PC-3 (cell line): ENCODE measurements around the gene ETV1. TPM values are rescaled to one million over a fixed set of nuclear protein-coding genes. Genes with fewer than 3 reads are reported as not detected.

Experiments
- ATAC-seq: fragments of 200-7000 bp; cut with Tn5 transposase; 2 replicates; pipeline ENCODE4 v1.9.1; 2020; ENCODE audit warnings: mild to moderate bottlenecking, moderate library complexity
- BruUV-seq: library from RNA; stranded (reverse); fragments of 400-500 nt; replicated peaks from 2 replicates; lab custom pipeline; 2021; lab: Mats Ljungman, UMichigan
- CTCF ChIA-PET: fragments of 300-600 bp; sonication (Branson Sonifier 250); formaldehyde crosslinking; loops from one replicate; lab custom pipeline; 2022; ENCODE audit warnings: antibody characterized with exemption; lab: Charles Lee
- POLR2A ChIA-PET: fragments of 300-600 bp; sonication (Branson Sonifier 250); formaldehyde crosslinking; loops from one replicate; lab custom pipeline; 2022; ENCODE audit warnings: antibody characterized with exemption; ENCODE audit not compliant: unreplicated experiment; lab: Charles Lee
- DNase-seq: peaks from one replicate; pipeline ENCODE4 v3.0.0-alpha.2; 2015
- H2AFZ ChIP-seq: fragments of 300-600 bp; sonication (generic); 2 replicates; pipeline ENCODE4 v1.6.0; 2016; ENCODE audit warnings: antibody characterized with exemption, low read length
- H3F3A ChIP-seq: fragments of 300-600 bp; sonication (generic); one replicate; pipeline ENCODE4 v1.6.0; 2017; ENCODE audit warnings: antibody characterized with exemption, low read length, control low read depth, mild to moderate bottlenecking; ENCODE audit not compliant: unreplicated experiment
- H3K27ac ChIP-seq: fragments of 300-600 bp; sonication (generic); 2 replicates; pipeline ENCODE4 v1.5.1; 2016; ENCODE audit warnings: mild to moderate bottlenecking, low read length
- H3K27me3 ChIP-seq: fragments of 300-600 bp; sonication (generic); 2 replicates; pipeline ENCODE4 v1.6.1; 2016; ENCODE audit warnings: low read length, mixed read lengths
- H3K36me3 ChIP-seq: fragments of 300-600 bp; sonication (generic); 2 replicates; pipeline ENCODE4 v1.6.1; 2016; ENCODE audit warnings: low read depth, mixed run types, low read length, mixed read lengths
- H3K4me1 ChIP-seq: fragments of 300-600 bp; sonication (generic); 2 replicates; pipeline ENCODE4 v1.5.1; 2016; ENCODE audit warnings: low read length; ENCODE audit not compliant: insufficient read depth
- H3K4me2 ChIP-seq: fragments of 300-600 bp; sonication (generic); 2 replicates; pipeline ENCODE4 v1.6.0; 2016; ENCODE audit warnings: low read length
- H3K4me3 ChIP-seq: fragments of 300-600 bp; sonication (generic); 2 replicates; pipeline ENCODE4 v1.5.1; 2016; ENCODE audit warnings: mild to moderate bottlenecking, low read length, mixed read lengths
- H3K79me2 ChIP-seq: fragments of 300-600 bp; sonication (generic); 2 replicates; pipeline ENCODE4 v1.6.1; 2017; ENCODE audit warnings: low read length, mixed read lengths
- H3K9ac ChIP-seq: fragments of 300-600 bp; sonication (generic); 2 replicates; pipeline ENCODE4 v1.6.0; 2016; ENCODE audit warnings: mild to moderate bottlenecking, low read length
- H3K9me2 ChIP-seq: fragments of 300-600 bp; sonication (generic); replicated peaks from 2 replicates; pipeline ENCODE4 v1.6.1; 2016; ENCODE audit warnings: mixed run types, low read length, mixed read lengths
- H3K9me3 ChIP-seq: fragments of 300-600 bp; sonication (generic); 2 replicates; pipeline ENCODE4 v1.6.1; 2016; ENCODE audit warnings: low read length, mixed read lengths
- H4K20me1 ChIP-seq: fragments of 300-600 bp; sonication (generic); 2 replicates; pipeline ENCODE4 v1.6.1; 2016; ENCODE audit warnings: low read length, mixed read lengths
- EZH2 ChIP-seq: fragments of 300-600 bp; sonication (generic); IDR thresholded peaks from one replicate; pipeline ENCODE4 v1.6.1; 2017; ENCODE audit warnings: antibody characterized with exemption, mild to moderate bottlenecking, low read length; ENCODE audit not compliant: unreplicated experiment
- EZH2phosphoT487 ChIP-seq: fragments of 300-600 bp; sonication (generic); IDR thresholded peaks from 2 replicates; pipeline ENCODE4 v1.6.1; 2018; ENCODE audit warnings: mild to moderate bottlenecking, antibody characterized with exemption, low read length, borderline replicate concordance
- intact Hi-C: fragments of 100-400 bp; cut with micrococcal nuclease; formaldehyde crosslinking; loops from 2 replicates; pipeline ENCODE4 v1.9.0; 2023
- total RNA-seq: library from RNA; depleted of rRNA; stranded (reverse); fragments of >200 nt; gene quantifications from 2 replicates; pipeline ENCODE4 v1.2.3, GENCODE V29; 2014
- TF ChIP-seq, protein P1 (sequence below): fragments of 300-600 bp; sonication (generic); conservative IDR thresholded peaks from 2 replicates; pipeline ENCODE4 v1.5.1; 2017; ENCODE audit warnings: antibody characterized with exemption, low read depth, mild to moderate bottlenecking, low read length

The ETV1 gene
- total RNA-seq, 1 experiment from 2014 or later: 20.6 TPM

- H3K27ac ChIP-seq: peak overlapping the region; percentile 82
- peak; percentile 40 for DNase-seq
These were observed 738 bp downstream of the ETV1 start for GRCh38 chr7:13988731-13989125.

DNA sequence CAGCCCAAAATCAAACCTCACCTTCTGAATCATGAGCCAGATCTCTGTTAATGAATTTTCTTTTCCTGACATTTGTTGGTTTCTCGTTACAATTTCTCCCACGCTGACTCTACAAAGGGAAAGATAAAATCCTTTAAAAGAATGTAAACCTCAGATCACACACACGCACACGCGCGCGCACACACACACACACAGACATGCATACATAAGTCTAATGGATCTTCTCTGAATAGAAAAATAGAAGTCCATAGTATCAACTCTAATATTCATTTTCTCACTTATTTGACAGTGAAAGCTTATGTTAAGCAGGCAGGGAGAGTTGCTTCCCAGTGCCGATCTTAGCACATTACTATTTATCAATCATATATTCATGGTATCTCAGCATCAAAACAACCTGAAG, 1.4 kb downstream of the ETV1 start:
- POLR2A ChIA-PET: interaction anchor here (0.7 kb wide), 1 partner anchor 67 kb away, joined by 6 read pairs; no protein-coding TSS in a partner anchor
- intact Hi-C loops: loop anchor here (2.0 to 10.0 kb wide), 6 partner anchors 209 to 705 kb away; no protein-coding TSS in a partner anchor

More at GRCh38 chr7:13988731-13989125, 738 bp downstream of the ETV1 start:
- no peak for ATAC-seq
- H4K20me1 ChIP-seq: no peaks in the 10 kb centered on the region
- no peaks in the 10 kb centered on the region for H3F3A ChIP-seq
- H3K79me2 ChIP-seq: peaks cover 4% of the 10 kb centered on the region; the same call in 1 of the 2 replicates
- TF ChIP-seq EZH2 (no peak), EZH2phosphoT487 (no peak)
- TF ChIP-seq, protein P1, sequence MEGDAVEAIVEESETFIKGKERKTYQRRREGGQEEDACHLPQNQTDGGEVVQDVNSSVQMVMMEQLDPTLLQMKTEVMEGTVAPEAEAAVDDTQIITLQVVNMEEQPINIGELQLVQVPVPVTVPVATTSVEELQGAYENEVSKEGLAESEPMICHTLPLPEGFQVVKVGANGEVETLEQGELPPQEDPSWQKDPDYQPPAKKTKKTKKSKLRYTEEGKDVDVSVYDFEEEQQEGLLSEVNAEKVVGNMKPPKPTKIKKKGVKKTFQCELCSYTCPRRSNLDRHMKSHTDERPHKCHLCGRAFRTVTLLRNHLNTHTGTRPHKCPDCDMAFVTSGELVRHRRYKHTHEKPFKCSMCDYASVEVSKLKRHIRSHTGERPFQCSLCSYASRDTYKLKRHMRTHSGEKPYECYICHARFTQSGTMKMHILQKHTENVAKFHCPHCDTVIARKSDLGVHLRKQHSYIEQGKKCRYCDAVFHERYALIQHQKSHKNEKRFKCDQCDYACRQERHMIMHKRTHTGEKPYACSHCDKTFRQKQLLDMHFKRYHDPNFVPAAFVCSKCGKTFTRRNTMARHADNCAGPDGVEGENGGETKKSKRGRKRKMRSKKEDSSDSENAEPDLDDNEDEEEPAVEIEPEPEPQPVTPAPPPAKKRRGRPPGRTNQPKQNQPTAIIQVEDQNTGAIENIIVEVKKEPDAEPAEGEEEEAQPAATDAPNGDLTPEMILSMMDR: no peak
- no peaks in the 10 kb centered on the region for H3K36me3 ChIP-seq
- H3K4me2 ChIP-seq: peak overlapping the region; percentile 94
- ChIA-PET POLR2A (interaction anchor here (0.7 kb wide), 1 partner anchor 67 kb away, joined by 6 read pairs; no protein-coding TSS in a partner anchor), CTCF (interaction anchor here (0.6 to 1.1 kb wide), 3 partner anchors 415 to 709 kb away, joined by 3 to 5 read pairs (median 3); no protein-coding TSS in a partner anchor)
- intact Hi-C loops: loop anchor here (1.0 to 10.0 kb wide), 7 partner anchors 68 to 706 kb away; no protein-coding TSS in a partner anchor
- no TSS peak for BruUV-seq
- H3K4me3 ChIP-seq: peak overlapping the region; percentile 77
- H3K9me3 ChIP-seq: no peaks in the 10 kb centered on the region
- H2AFZ ChIP-seq: peak overlapping the region; percentile 93
- H3K9ac ChIP-seq: peak overlapping the region; percentile 72
- no peaks in the 10 kb centered on the region for H3K27me3 ChIP-seq
- H3K4me1 ChIP-seq: peaks cover 35% of the 10 kb centered on the region
- H3K9me2 ChIP-seq: no peaks in the 10 kb centered on the region

More for the DNA sequence above, 1.4 kb downstream of the ETV1 start:
- peak overlapping the region; percentile 77 for H3K4me3 ChIP-seq
- no peak for TF ChIP-seq EZH2
- TF ChIP-seq, protein P1: no peak
- H3K27me3 ChIP-seq: no peaks in the 10 kb centered on the region
- peaks cover 4% of the 10 kb centered on the region; the same call in 1 of the 2 replicates for H3K79me2 ChIP-seq
- H2AFZ ChIP-seq: peak overlapping the region; percentile 93; the same call in 1 of the 2 replicates
- peak overlapping the region; percentile 2; the same call in 1 of the 2 replicates for H3K27ac ChIP-seq
- peak overlapping the region; percentile 94 for H3K4me2 ChIP-seq
- H4K20me1 ChIP-seq: no peaks in the 10 kb centered on the region
- BruUV-seq: no TSS peak
- H3K9ac ChIP-seq: peak overlapping the region; percentile 72
- no peak for ATAC-seq
- peaks cover 35% of the 10 kb centered on the region for H3K4me1 ChIP-seq
- no peaks in the 10 kb centered on the region for H3F3A ChIP-seq
- CTCF ChIA-PET: interaction anchor here (0.6 kb wide), 1 partner anchor 415 kb away, joined by 3 read pairs; no protein-coding TSS in a partner anchor
- no peaks in the 10 kb centered on the region for H3K9me2 ChIP-seq
- peak; percentile 9 for DNase-seq
- no peaks in the 10 kb centered on the region for H3K36me3 ChIP-seq
- H3K9me3 ChIP-seq: no peaks in the 10 kb centered on the region
